SK-N-MC (cell line): ENCODE measurements around the gene ANKRD17.
"Not testable (repeated sequence)": the region's sequence is repeated elsewhere in the genome, so short reads cannot be mapped to it uniquely, and the experiment has no call there.

Source experiments
- DNase-seq: peaks from one replicate; pipeline ENCODE4 v3.0.0-alpha.2; 2011; ENCODE audit warnings: low read depth, low spot score
- H3K27ac ChIP-seq: fragments of 200-600 bp; sonication (generic); 2 replicates; pipeline ENCODE4 v1.5.1; 2016; ENCODE audit warnings: mixed run types
- H3K36me3 ChIP-seq: fragments of 200-600 bp; sonication (generic); 2 replicates; pipeline ENCODE4 v1.6.1; 2017; ENCODE audit warnings: antibody characterized with exemption, low read length, mixed read lengths; ENCODE audit not compliant: insufficient read depth
- H3K4me3 ChIP-seq: fragments of 200-600 bp; sonication (generic); 2 replicates; pipeline ENCODE4 v1.5.1; 2016
- H3K9ac ChIP-seq: fragments of 200-600 bp; sonication (generic); 2 replicates; pipeline ENCODE4 v1.8.0; 2017; ENCODE audit warnings: mixed run types, mixed read lengths; ENCODE audit not compliant: insufficient read length
- H3K9me3 ChIP-seq: fragments of 200-600 bp; sonication (generic); 2 replicates; pipeline ENCODE4 v1.6.1; 2017; ENCODE audit warnings: low read depth, mild to moderate bottlenecking, antibody characterized with exemption, low read length, moderate library complexity, mixed read lengths
- EZH2 ChIP-seq: fragments of 200-600 bp; sonication (generic); IDR thresholded peaks from one replicate; pipeline ENCODE4 v1.6.1; 2017; ENCODE audit warnings: antibody characterized with exemption
- FOXP2 ChIP-seq: optimal IDR thresholded peaks from 2 replicates; pipeline ENCODE3; 2011; ENCODE audit warnings: mild to moderate bottlenecking, moderate library complexity; ENCODE audit not compliant: insufficient read depth; ENCODE audit errors: extremely low read length, control extremely low read depth
- POLR2AphosphoS5 ChIP-seq: IDR thresholded peaks from 2 replicates; pipeline ENCODE4 v1.6.1; 2012; ENCODE audit warnings: mild to moderate bottlenecking, low read depth, low read length, borderline replicate concordance

ANKRD17 gene

GRCh38 chr4:73213916-73214653 lies 44.5 kb downstream of the ANKRD17 start:
- Histone ChIP-seq H3K36me3 (peaks cover 90% of the 10 kb centered on the region), H3K4me3 (no peak overlapping the region), H3K27ac (0 out of 2 replicates have a peak overlapping the region, but pooled peaks have one; percentile 21), H3K9ac (no peak overlapping the region), H3K9me3 (peaks cover 7% of the 10 kb centered on the region; the same call in 1 of the 2 replicates)
- TF ChIP-seq FOXP2 (no peak), EZH2 (no peak), POLR2AphosphoS5 (no peak)
- no peak for DNase-seq

- H3K27ac ChIP-seq: no peak overlapping the region
Observed at GRCh38 chr4:73212982-73213730, 45.4 kb downstream of the ANKRD17 start.

GRCh38 chr4:73211968-73212367 lies 46.6 kb downstream of the ANKRD17 start:
- Histone ChIP-seq H3K36me3 (peaks cover 84% of the 10 kb centered on the region), H3K4me3 (no peak overlapping the region), H3K27ac (no peak overlapping the region), H3K9ac (no peak overlapping the region), H3K9me3 (peaks cover 10% of the 10 kb centered on the region)
- TF ChIP-seq EZH2: no peak
- no peak for TF ChIP-seq POLR2AphosphoS5
- no peak for TF ChIP-seq FOXP2
- no peak for DNase-seq

More at GRCh38 chr4:73212982-73213730, 45.4 kb downstream of the ANKRD17 start:
- H3K9me3 ChIP-seq: peaks cover 7% of the 10 kb centered on the region; the same call in 1 of the 2 replicates
- H3K36me3 ChIP-seq: peaks cover 90% of the 10 kb centered on the region
- H3K9ac ChIP-seq: no peak overlapping the region
- DNase-seq: no peak
- no peak overlapping the region for H3K4me3 ChIP-seq
- TF ChIP-seq POLR2AphosphoS5 (no peak), EZH2 (no peak), FOXP2 (no peak)

GRCh38 chr4:73208376-73208775 lies 50.2 kb downstream of the ANKRD17 start:
- Histone ChIP-seq H3K9ac (no peak overlapping the region), H3K4me3 (no peak overlapping the region), H3K9me3 (peaks cover 17% of the 10 kb centered on the region), H3K27ac (no peak overlapping the region), H3K36me3 (peaks cover 78% of the 10 kb centered on the region)
- TF ChIP-seq FOXP2 (no peak), POLR2AphosphoS5 (no peak), EZH2 (no peak)
- no peak for DNase-seq

GRCh38 chr4:73206236-73206635 lies 52.4 kb downstream of the ANKRD17 start:
- H3K27ac ChIP-seq: no peak overlapping the region
- H3K9ac ChIP-seq: no peak overlapping the region
- H3K4me3 ChIP-seq: no peak overlapping the region
- peaks cover 60% of the 10 kb centered on the region for H3K36me3 ChIP-seq
- DNase-seq: no peak
- peaks cover 17% of the 10 kb centered on the region for H3K9me3 ChIP-seq
- TF ChIP-seq EZH2 (no peak), POLR2AphosphoS5 (no peak), FOXP2 (no peak)

GRCh38 chr4:73205482-73205881 lies 53.1 kb downstream of the ANKRD17 start:
- Histone ChIP-seq H3K27ac (no peak overlapping the region), H3K36me3 (peaks cover 58% of the 10 kb centered on the region), H3K4me3 (no peak overlapping the region), H3K9ac (no peak overlapping the region), H3K9me3 (peaks cover 17% of the 10 kb centered on the region)
- TF ChIP-seq FOXP2 (no peak), POLR2AphosphoS5 (no peak), EZH2 (no peak)
- DNase-seq: no peak

GRCh38 chr4:73203976-73204375 lies 54.6 kb downstream of the ANKRD17 start:
- not testable (repeated sequence) for H3K27ac ChIP-seq, H3K9ac ChIP-seq, DNase-seq, H3K4me3 ChIP-seq
- Histone ChIP-seq H3K9me3 (peaks cover 11% of the 10 kb centered on the region), H3K36me3 (peaks cover 55% of the 10 kb centered on the region)

- no peak for DNase-seq
Observed at GRCh38 chr4:73197220-73197619, 61.4 kb downstream of the ANKRD17 start.

More at GRCh38 chr4:73197220-73197619, 61.4 kb downstream of the ANKRD17 start:
- TF ChIP-seq POLR2AphosphoS5 (no peak), FOXP2 (no peak), EZH2 (no peak)
- H3K9me3 ChIP-seq: no peaks in the 10 kb centered on the region
- no peak overlapping the region for H3K27ac ChIP-seq
- H3K36me3 ChIP-seq: peaks cover 45% of the 10 kb centered on the region
- H3K4me3 ChIP-seq: no peak overlapping the region
- H3K9ac ChIP-seq: no peak overlapping the region
